Gastroesophageal sphincter (tissue), 4 donors: ENCODE results near the gene OPCML. TPM values are rescaled to one million over a fixed set of nuclear protein-coding genes. Genes with fewer than 3 reads are reported as not detected.

ENCODE experiments used
- ATAC-seq: fragments of 150-250 bp; one replicate; pipeline ENCODE4 v1.9.1; 2016; ENCODE audit warnings: mild to moderate bottlenecking, moderate library complexity
- H3K27ac ChIP-seq, 4 donors: fragments of 200-600 bp; sonication (generic) in 3 of 4; 1 replicate in 3 of 4; 2 replicates in 1 of 4; pipeline ENCODE4 v1.5.1; 2016 to 2019
- H3K27me3 ChIP-seq: fragments of 200-600 bp; sonication (generic); one replicate; pipeline ENCODE4 v1.5.1; 2019
- H3K36me3 ChIP-seq, 2 donors: fragments of 200-600 bp; sonication (generic); one replicate each; pipeline ENCODE4 v1.5.1; 2019; ENCODE audit warnings: control low read depth in 1 of 2
- H3K4me1 ChIP-seq, 3 donors: fragments of 200-600 bp; sonication (generic); 1 replicate in 2 of 3; 2 replicates in 1 of 3; pipeline ENCODE4 v1.5.1; 2016 to 2019; ENCODE audit warnings: control low read depth in 2 of 3
- H3K4me3 ChIP-seq, 2 donors: fragments of 200-600 bp; sonication (generic); one replicate each; pipeline ENCODE4 v1.5.1; 2019; ENCODE audit warnings: mild to moderate bottlenecking in 1 of 2, moderate library complexity in 1 of 2
- H3K9me3 ChIP-seq, 3 donors: fragments of 200-600 bp; sonication (generic); one replicate each; pipeline ENCODE4 v1.5.1; 2017 to 2019; ENCODE audit warnings: control low read depth in 2 of 3
- EP300 ChIP-seq: sonication (generic); formaldehyde crosslinking; IDR thresholded peaks from one replicate; pipeline ENCODE4 v1.6.1; 2017; ENCODE audit warnings: antibody characterized with exemption, mild to moderate bottlenecking
- POLR2A ChIP-seq, 2 donors: fragments of 450-650 bp; IDR thresholded peaks; one replicate each; pipeline ENCODE4 v1.6.1; 2017; ENCODE audit warnings: antibody characterized with exemption in 2 of 2, mild to moderate bottlenecking in 2 of 2, moderate library complexity in 1 of 2
- POLR2AphosphoS5 ChIP-seq: sonication (generic); formaldehyde crosslinking; IDR thresholded peaks from one replicate; pipeline ENCODE4 v1.6.1; 2017; ENCODE audit warnings: antibody characterized with exemption
- WGBS, 2 donors: methylation state at CpG; one replicate each; pipeline ENCODE4 v1.1.5; 2018; ENCODE audit warnings: low coverage in 1 of 2; 5-methylcytosine and 5-hydroxymethylcytosine counted together
- total RNA-seq, 4 donors: library from RNA; depleted of rRNA; stranded (reverse); fragments of >200 nt; gene quantifications; one replicate each; pipeline ENCODE4 v1.1.0, GENCODE V29; 2016
- TF ChIP-seq, protein P1 (sequence below), 4 experiments: fragments of 200-600 bp in 2 of 4; fragments of 450-650 bp in 2 of 4; sonication (generic) in 1 of 4; IDR thresholded peaks; one replicate each; pipeline ENCODE4 v1.5.1; 2017 to 2019; ENCODE audit warnings: antibody characterized with exemption in 4 of 4, mild to moderate bottlenecking in 2 of 4, moderate library complexity in 2 of 4

Gene OPCML
- total RNA-seq, 4 donors from 2014 or later, result 0.13 to 0.93 (median 0.33) TPM

DNA sequence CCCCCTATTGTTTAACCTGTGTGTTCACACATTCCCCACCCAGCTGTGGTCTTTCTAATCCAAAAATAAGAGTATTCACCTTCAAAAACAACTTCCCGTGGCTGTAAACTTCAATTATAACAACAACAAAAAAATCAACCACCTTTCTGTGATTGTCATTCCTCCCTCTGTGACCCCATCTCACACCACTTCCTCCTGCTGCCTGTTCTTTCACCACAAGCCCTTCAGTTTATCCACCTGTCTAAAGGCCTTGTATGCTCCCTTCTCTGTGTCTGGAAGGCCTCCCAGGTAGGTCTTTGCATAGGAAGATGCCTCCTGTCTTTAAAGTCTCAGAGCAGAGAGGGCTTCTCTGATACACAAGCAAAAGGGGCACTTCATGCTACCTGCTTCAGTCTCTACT is 707.7 kb downstream of the OPCML start:
- no peak overlapping the region for H3K4me3 ChIP-seq
- ATAC-seq, result no peak
- no peaks in the 10 kb centered on the region for H3K4me1 ChIP-seq
- 45 to 50% methylated on average over 1 of the region's 1 CpG for WGBS, 2 donors
- no peaks in the 10 kb centered on the region for H3K36me3 ChIP-seq
- no peaks in the 10 kb centered on the region for H3K9me3 ChIP-seq
- no peaks in the 10 kb centered on the region for H3K27me3 ChIP-seq
- TF ChIP-seq EP300, result no peak
- TF ChIP-seq, protein P1, sequence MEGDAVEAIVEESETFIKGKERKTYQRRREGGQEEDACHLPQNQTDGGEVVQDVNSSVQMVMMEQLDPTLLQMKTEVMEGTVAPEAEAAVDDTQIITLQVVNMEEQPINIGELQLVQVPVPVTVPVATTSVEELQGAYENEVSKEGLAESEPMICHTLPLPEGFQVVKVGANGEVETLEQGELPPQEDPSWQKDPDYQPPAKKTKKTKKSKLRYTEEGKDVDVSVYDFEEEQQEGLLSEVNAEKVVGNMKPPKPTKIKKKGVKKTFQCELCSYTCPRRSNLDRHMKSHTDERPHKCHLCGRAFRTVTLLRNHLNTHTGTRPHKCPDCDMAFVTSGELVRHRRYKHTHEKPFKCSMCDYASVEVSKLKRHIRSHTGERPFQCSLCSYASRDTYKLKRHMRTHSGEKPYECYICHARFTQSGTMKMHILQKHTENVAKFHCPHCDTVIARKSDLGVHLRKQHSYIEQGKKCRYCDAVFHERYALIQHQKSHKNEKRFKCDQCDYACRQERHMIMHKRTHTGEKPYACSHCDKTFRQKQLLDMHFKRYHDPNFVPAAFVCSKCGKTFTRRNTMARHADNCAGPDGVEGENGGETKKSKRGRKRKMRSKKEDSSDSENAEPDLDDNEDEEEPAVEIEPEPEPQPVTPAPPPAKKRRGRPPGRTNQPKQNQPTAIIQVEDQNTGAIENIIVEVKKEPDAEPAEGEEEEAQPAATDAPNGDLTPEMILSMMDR (IDR thresholded peaks at IDR 0.05), result no peak
- TF ChIP-seq POLR2AphosphoS5, result no peak
- no peak for TF ChIP-seq POLR2A (IDR thresholded peaks at IDR 0.05)
- H3K27ac ChIP-seq, result no peak overlapping the region

DNA sequence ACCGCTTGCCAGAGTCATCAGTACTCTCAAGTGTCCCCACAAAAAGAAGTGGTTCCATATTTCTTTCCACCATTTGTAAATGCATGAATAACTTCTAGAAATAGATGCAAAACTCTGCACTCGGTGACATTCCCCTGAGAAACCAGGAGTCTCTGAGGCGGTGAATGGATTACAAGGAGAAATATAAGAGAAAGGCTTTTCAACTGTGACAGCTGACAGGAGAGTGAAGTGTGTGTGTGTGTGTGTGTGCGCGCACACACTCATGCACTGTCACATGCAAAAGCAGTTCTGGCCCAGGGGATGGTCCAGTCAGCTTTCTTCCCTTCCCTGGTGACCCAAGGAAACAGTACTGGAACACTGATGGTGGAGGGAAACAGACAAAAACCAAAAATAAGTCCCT is 710.0 kb downstream of the OPCML start:
- H3K9me3 ChIP-seq, result no peaks in the 10 kb centered on the region
- 93 to 100% methylated on average over 3 of the region's 5 CpGs for WGBS, 2 donors
- H3K27ac ChIP-seq, result no peak overlapping the region
- no peaks in the 10 kb centered on the region for H3K27me3 ChIP-seq
- no peak overlapping the region for H3K4me3 ChIP-seq
- H3K36me3 ChIP-seq, result no peaks in the 10 kb centered on the region
- TF ChIP-seq POLR2A (IDR thresholded peaks at IDR 0.05) (no peak), EP300 (no peak)
- TF ChIP-seq, protein P1 (IDR thresholded peaks at IDR 0.05), result no peak
- H3K4me1 ChIP-seq, result no peaks in the 10 kb centered on the region
- ATAC-seq, result no peak

DNA sequence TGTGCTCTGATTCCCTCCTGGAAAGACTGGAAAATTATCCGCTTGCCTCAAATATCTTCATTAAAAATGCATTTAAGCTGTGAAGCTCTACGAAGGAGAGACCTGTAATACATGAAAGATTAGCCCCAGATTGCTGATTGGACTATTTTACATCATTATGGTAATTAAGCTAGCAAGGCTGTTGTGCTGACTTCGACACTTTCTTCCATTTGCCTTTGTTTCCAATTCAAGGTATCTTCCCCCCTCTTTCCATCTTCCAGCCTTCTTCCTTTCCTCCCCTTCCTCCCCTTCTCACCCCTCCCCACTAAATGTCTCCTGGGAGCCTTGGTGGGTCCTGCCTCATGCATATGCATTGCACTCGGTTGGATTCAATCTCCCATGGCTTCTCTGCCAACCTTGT is 710.8 kb downstream of the OPCML start:
- 80 to 82% methylated on average over 3 to 4 of the region's 4 CpGs for WGBS, 2 donors
- ATAC-seq, result no peak
- Histone ChIP-seq H3K9me3 (no peaks in the 10 kb centered on the region), H3K4me1 (no peaks in the 10 kb centered on the region), H3K27me3 (no peaks in the 10 kb centered on the region), H3K36me3 (no peaks in the 10 kb centered on the region), H3K27ac (no peak overlapping the region), H3K4me3 (no peak overlapping the region)
- TF ChIP-seq POLR2AphosphoS5 (no peak), POLR2A (IDR thresholded peaks at IDR 0.05) (no peak), EP300 (no peak)
- TF ChIP-seq, protein P1 (IDR thresholded peaks at IDR 0.05), result no peak

DNA sequence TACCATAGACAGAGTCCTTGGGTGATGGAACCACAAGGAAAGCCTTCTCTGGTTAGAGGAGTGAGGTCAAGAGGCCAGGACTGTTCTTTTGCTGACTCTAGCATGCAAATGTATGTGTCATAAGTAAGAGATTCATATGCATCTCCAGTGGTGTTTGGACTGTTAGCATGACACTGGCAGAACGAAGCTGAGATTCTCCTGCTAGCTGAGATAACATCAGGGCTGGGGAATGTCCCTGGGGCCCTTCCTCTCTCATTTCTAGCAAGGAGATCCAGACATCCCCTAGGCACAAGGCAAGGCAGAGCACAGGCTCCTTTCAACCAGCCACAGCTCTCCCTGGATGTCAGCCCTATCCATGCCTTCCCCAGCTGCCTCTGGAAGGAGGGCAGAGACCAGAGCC is 711.3 kb downstream of the OPCML start:
- Histone ChIP-seq H3K4me1 (no peaks in the 10 kb centered on the region), H3K27me3 (no peaks in the 10 kb centered on the region), H3K36me3 (no peaks in the 10 kb centered on the region), H3K27ac (no peak overlapping the region), H3K4me3 (no peak overlapping the region), H3K9me3 (no peaks in the 10 kb centered on the region)
- 33 to 80% methylated on average over 1 of the region's 1 CpG for WGBS, 2 donors
- no peak for ATAC-seq
- TF ChIP-seq POLR2A (IDR thresholded peaks at IDR 0.05) (no peak), POLR2AphosphoS5 (no peak), EP300 (no peak)
- TF ChIP-seq, protein P1 (IDR thresholded peaks at IDR 0.05), result no peak

DNA sequence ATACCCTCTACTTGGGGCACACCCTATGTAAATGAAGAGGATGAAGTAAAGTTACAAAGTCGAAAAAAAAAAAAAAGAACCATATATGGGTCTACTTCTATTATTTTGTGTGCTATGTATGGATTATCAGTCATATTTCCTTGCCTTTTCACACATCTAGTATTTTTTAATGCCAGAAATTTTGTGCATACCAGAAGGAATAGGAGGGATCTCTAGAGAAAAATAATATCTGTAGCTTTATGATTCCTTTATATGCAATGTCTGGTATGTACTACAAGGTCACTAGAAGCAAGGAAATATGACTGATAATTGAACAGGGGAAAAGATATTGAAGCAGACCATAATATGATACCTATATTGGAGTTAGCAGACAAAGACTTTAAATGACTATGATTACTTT is 713.4 kb downstream of the OPCML start:
- H3K9me3 ChIP-seq, result no peaks in the 10 kb centered on the region
- no peaks in the 10 kb centered on the region for H3K36me3 ChIP-seq
- ATAC-seq, result no peak
- H3K4me3 ChIP-seq, result no peak overlapping the region
- H3K27ac ChIP-seq, result no peak overlapping the region
- 63 to 78% methylated on average over 1 of the region's 1 CpG for WGBS, 2 donors
- TF ChIP-seq POLR2A (IDR thresholded peaks at IDR 0.05) (no peak), POLR2AphosphoS5 (no peak), EP300 (no peak)
- TF ChIP-seq, protein P1 (IDR thresholded peaks at IDR 0.05), result no peak
- no peaks in the 10 kb centered on the region for H3K27me3 ChIP-seq
- H3K4me1 ChIP-seq, result no peaks in the 10 kb centered on the region
